C4-2B (cell line): ENCODE results near the gene OPN1SW.

Experiments used
- H3K27ac ChIP-seq: fragments of 450-650 bp; 2 replicates; pipeline ENCODE4 v1.5.1; 2017
- CTCF ChIP-seq: fragments of 450-650 bp; conservative IDR thresholded peaks from 2 replicates; pipeline ENCODE4 v1.5.1; 2017; ENCODE audit warnings: mild to moderate bottlenecking
- ZFX ChIP-seq: fragments of 450-650 bp; IDR thresholded peaks from 2 replicates; pipeline ENCODE4 v1.6.1; 2017

Gene OPN1SW

GRCh38 chr7:128788446-128789412, 13.1 kb upstream of the OPN1SW start:
- peak overlapping the region; percentile 8 for H3K27ac ChIP-seq
- TF ChIP-seq ZFX (no peak), CTCF (no peak)

- no peak for TF ChIP-seq CTCF
- no peak for TF ChIP-seq ZFX
- peak overlapping the region; percentile 85; the same call in 1 of the 2 replicates for H3K27ac ChIP-seq
Observed at GRCh38 chr7:128785738-128786137, 10.1 kb upstream of the OPN1SW start.

- TF ChIP-seq ZFX = no peak
- no peak for TF ChIP-seq CTCF
- H3K27ac ChIP-seq = peak overlapping the region; percentile 85
Observed at GRCh38 chr7:128783143-128783861, 7.7 kb upstream of the OPN1SW start.

GRCh38 chr7:128781851-128782250, 6.3 kb upstream of the OPN1SW start:
- TF ChIP-seq CTCF (no peak), ZFX (no peak)
- no peak overlapping the region; the same call in 1 of the 2 replicates for H3K27ac ChIP-seq

- no peak overlapping the region for H3K27ac ChIP-seq
- TF ChIP-seq CTCF (no peak), ZFX (no peak)
Observed at GRCh38 chr7:128781126-128781525, 5.5 kb upstream of the OPN1SW start.

- TF ChIP-seq CTCF (no peak), ZFX (no peak)
- no peak overlapping the region for H3K27ac ChIP-seq
Observed at GRCh38 chr7:128778946-128779345, 3.4 kb upstream of the OPN1SW start.
